SK-N-SH treated with all-trans-retinoic acid at 6 μM for 48 hours (cell line): ENCODE results near the gene SLC2A13.

Experiments used
- ATAC-seq: fragments of 200-7000 bp; cut with Tn5 transposase; 3 replicates; pipeline ENCODE4 v1.9.1; 2020; ENCODE audit warnings: mild to moderate bottlenecking, moderate library complexity
- ARNTL ChIP-seq: fragments of 450-650 bp; formaldehyde crosslinking; IDR thresholded peaks from 2 replicates; pipeline ENCODE4 v1.5.0; 2020; ENCODE audit warnings: low read depth, mild to moderate bottlenecking, moderate library complexity, borderline replicate concordance
- BACH2 ChIP-seq: fragments of 250-450 bp; sonication (Bioruptor Pico); IDR thresholded peaks from 2 replicates; pipeline ENCODE4 v1.9.0; 2021; ENCODE audit warnings: mild to moderate bottlenecking, borderline replicate concordance
- ESRRG ChIP-seq: fragments of 250-450 bp; sonication (Bioruptor Pico); IDR thresholded peaks from 2 replicates; pipeline ENCODE4 v1.6.1; 2021; ENCODE audit warnings: mild to moderate bottlenecking
- GLIS3 ChIP-seq: fragments of 250-450 bp; sonication (Bioruptor Pico); IDR thresholded peaks from 2 replicates; pipeline ENCODE4 v1.5.0; 2020; ENCODE audit warnings: mild to moderate bottlenecking, moderate library complexity
- OSR1 ChIP-seq: fragments of 250-450 bp; sonication (Bioruptor Pico); IDR thresholded peaks from 2 replicates; pipeline ENCODE4 v1.8.0; 2022; ENCODE audit warnings: moderate library complexity, mild to moderate bottlenecking, inconsistent platforms
- PPARA ChIP-seq: fragments of 250-450 bp; sonication (Bioruptor Pico); IDR thresholded peaks from 2 replicates; pipeline ENCODE4 v1.5.0; 2020; ENCODE audit warnings: mild to moderate bottlenecking, borderline replicate concordance
- RARB ChIP-seq: fragments of 250-450 bp; sonication (Bioruptor Pico); IDR thresholded peaks from 2 replicates; pipeline ENCODE4 v1.8.0; 2021; ENCODE audit warnings: mild to moderate bottlenecking, moderate library complexity
- SNAI2 ChIP-seq: fragments of 250-450 bp; sonication (Bioruptor Pico); IDR thresholded peaks from 2 replicates; pipeline ENCODE4 v1.5.0; 2020; ENCODE audit warnings: mild to moderate bottlenecking, moderate library complexity
- TCF4 ChIP-seq: fragments of 250-450 bp; sonication (Bioruptor Pico); IDR thresholded peaks from 2 replicates; pipeline ENCODE4 v1.8.0; 2021; ENCODE audit warnings: mild to moderate bottlenecking, moderate library complexity, borderline replicate concordance
- TOX ChIP-seq: fragments of 250-450 bp; sonication (Bioruptor Pico); IDR thresholded peaks from 2 replicates; pipeline ENCODE4 v1.8.0; 2021; ENCODE audit warnings: mild to moderate bottlenecking, moderate library complexity, borderline replicate concordance
- ZFP3 ChIP-seq: fragments of 250-450 bp; sonication (Bioruptor Pico); IDR thresholded peaks from 2 replicates; pipeline ENCODE4 v1.5.0; 2020; ENCODE audit warnings: mild to moderate bottlenecking, moderate library complexity
- ZNF70 ChIP-seq: fragments of 450-650 bp; formaldehyde crosslinking; IDR thresholded peaks from 2 replicates; pipeline ENCODE4 v1.5.0; 2020; ENCODE audit warnings: mild to moderate bottlenecking, moderate library complexity
- TF ChIP-seq, protein P1 (sequence below): fragments of 250-450 bp; sonication (Bioruptor Pico); IDR thresholded peaks from 2 replicates; pipeline ENCODE4 v1.5.0; 2020; ENCODE audit warnings: mild to moderate bottlenecking, moderate library complexity
- TF ChIP-seq, protein P2 (sequence below): fragments of 250-450 bp; sonication (Bioruptor Pico); IDR thresholded peaks from 2 replicates; pipeline ENCODE4 v1.8.0; 2021; ENCODE audit warnings: low read depth, mild to moderate bottlenecking, moderate library complexity, borderline replicate concordance
- TF ChIP-seq, protein P3 (sequence below): fragments of 250-450 bp; sonication (Bioruptor Pico); IDR thresholded peaks from 2 replicates; pipeline ENCODE4 v1.8.0; 2020; ENCODE audit warnings: mild to moderate bottlenecking, moderate library complexity, borderline replicate concordance
- TF ChIP-seq, protein P4 (sequence below): fragments of 250-450 bp; sonication (Bioruptor Pico); IDR thresholded peaks from 2 replicates; pipeline ENCODE4 v1.5.1; 2020; ENCODE audit warnings: low read depth, mild to moderate bottlenecking, moderate library complexity
- TF ChIP-seq, protein P5 (sequence below): fragments of 250-450 bp; sonication (Bioruptor Pico); IDR thresholded peaks from 2 replicates; pipeline ENCODE4 v1.5.1; 2021; ENCODE audit warnings: mild to moderate bottlenecking, moderate library complexity

Gene SLC2A13

DNA sequence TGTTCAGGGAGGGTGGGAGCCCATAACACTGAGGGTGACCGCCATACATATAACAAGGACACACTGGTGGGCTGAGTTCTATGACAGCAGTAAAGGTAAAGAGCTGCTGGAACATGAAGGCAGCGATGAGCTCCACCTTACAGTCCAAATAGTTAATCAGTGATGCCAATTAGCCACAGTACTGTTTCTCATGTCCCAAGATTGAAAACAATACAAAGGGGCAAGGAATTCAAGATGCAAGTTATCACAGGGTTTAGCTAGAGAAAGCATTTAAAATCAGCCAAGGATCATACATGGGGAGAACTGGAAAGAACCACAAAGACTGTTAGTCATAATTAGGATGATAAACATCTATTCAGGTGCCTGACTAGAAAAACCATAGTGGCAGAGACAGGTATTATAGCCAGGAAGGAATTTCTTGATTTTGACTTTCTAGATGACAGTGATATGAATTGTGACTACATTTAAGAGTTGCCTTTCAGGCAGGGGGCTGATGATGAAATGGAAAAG lies 221.2 kb downstream of the SLC2A13 start (continued):
- TF ChIP-seq, protein P1, sequence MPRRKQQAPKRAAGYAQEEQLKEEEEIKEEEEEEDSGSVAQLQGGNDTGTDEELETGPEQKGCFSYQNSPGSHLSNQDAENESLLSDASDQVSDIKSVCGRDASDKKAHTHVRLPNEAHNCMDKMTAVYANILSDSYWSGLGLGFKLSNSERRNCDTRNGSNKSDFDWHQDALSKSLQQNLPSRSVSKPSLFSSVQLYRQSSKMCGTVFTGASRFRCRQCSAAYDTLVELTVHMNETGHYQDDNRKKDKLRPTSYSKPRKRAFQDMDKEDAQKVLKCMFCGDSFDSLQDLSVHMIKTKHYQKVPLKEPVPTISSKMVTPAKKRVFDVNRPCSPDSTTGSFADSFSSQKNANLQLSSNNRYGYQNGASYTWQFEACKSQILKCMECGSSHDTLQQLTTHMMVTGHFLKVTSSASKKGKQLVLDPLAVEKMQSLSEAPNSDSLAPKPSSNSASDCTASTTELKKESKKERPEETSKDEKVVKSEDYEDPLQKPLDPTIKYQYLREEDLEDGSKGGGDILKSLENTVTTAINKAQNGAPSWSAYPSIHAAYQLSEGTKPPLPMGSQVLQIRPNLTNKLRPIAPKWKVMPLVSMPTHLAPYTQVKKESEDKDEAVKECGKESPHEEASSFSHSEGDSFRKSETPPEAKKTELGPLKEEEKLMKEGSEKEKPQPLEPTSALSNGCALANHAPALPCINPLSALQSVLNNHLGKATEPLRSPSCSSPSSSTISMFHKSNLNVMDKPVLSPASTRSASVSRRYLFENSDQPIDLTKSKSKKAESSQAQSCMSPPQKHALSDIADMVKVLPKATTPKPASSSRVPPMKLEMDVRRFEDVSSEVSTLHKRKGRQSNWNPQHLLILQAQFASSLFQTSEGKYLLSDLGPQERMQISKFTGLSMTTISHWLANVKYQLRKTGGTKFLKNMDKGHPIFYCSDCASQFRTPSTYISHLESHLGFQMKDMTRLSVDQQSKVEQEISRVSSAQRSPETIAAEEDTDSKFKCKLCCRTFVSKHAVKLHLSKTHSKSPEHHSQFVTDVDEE (CRISPR knock-in tag): no peak
- TF ChIP-seq, all 23 proteins: peak for 0

DNA sequence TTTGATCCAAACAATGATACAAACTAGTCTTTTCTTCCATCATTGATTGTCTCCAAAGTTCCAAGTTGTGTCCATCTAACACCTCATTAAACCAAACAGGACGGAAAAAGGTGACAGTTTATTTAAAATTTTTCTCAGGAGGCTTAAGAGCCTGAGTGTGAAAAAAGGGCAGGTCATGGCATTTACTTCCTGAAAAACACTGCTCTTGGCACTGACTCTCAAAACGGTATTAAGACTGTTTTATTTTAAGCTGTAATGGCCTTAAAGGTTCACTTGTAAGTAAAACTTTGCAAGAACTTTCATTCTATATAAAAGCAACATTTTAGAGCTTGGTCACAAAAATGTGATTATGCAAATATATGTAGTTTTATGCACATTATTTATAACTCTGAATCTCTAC lies 222.5 kb downstream of the SLC2A13 start:
- TF ChIP-seq, protein P2, sequence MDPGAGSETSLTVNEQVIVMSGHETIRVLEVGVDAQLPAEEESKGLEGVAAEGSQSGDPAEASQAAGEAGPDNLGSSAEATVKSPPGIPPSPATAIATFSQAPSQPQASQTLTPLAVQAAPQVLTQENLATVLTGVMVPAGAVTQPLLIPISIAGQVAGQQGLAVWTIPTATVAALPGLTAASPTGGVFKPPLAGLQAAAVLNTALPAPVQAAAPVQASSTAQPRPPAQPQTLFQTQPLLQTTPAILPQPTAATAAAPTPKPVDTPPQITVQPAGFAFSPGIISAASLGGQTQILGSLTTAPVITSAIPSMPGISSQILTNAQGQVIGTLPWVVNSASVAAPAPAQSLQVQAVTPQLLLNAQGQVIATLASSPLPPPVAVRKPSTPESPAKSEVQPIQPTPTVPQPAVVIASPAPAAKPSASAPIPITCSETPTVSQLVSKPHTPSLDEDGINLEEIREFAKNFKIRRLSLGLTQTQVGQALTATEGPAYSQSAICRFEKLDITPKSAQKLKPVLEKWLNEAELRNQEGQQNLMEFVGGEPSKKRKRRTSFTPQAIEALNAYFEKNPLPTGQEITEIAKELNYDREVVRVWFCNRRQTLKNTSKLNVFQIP (CRISPR knock-in tag): no peak
- TF ChIP-seq, protein P3, sequence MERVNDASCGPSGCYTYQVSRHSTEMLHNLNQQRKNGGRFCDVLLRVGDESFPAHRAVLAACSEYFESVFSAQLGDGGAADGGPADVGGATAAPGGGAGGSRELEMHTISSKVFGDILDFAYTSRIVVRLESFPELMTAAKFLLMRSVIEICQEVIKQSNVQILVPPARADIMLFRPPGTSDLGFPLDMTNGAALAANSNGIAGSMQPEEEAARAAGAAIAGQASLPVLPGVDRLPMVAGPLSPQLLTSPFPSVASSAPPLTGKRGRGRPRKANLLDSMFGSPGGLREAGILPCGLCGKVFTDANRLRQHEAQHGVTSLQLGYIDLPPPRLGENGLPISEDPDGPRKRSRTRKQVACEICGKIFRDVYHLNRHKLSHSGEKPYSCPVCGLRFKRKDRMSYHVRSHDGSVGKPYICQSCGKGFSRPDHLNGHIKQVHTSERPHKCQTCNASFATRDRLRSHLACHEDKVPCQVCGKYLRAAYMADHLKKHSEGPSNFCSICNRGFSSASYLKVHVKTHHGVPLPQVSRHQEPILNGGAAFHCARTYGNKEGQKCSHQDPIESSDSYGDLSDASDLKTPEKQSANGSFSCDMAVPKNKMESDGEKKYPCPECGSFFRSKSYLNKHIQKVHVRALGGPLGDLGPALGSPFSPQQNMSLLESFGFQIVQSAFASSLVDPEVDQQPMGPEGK (CRISPR knock-in tag): no peak
- TF ChIP-seq ESRRG (no peak), PPARA (CRISPR knock-in tag) (no peak), ZFP3 (CRISPR knock-in tag) (no peak), ARNTL (CRISPR knock-in tag) (no peak)
- ATAC-seq: no peak

DNA sequence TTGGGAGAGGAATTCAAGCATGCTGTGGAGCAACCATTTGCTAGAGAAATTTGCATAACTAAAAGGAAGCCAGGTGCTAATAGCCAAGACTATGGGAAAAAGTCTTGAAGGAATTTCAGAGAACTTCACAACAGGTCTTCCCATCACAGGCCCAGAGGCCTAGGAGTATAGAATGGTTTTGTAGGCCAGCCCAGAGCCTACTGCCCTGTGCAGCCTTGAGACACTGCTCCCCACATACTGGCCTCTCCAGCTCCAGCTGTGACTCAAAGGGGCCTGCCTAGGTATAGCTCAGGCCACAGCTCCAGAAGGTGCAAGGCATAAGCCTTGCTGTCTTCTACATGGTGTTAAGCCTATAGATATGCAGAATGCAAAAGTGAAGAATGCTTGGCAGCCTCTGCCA lies 227.1 kb downstream of the SLC2A13 start:
- no peak for TF ChIP-seq RARB (CRISPR knock-in tag)
- TF ChIP-seq SNAI2: no peak
- TF ChIP-seq GLIS3 (CRISPR knock-in tag): no peak
- TF ChIP-seq, protein P3 (CRISPR knock-in tag): no peak
- TF ChIP-seq, protein P4, sequence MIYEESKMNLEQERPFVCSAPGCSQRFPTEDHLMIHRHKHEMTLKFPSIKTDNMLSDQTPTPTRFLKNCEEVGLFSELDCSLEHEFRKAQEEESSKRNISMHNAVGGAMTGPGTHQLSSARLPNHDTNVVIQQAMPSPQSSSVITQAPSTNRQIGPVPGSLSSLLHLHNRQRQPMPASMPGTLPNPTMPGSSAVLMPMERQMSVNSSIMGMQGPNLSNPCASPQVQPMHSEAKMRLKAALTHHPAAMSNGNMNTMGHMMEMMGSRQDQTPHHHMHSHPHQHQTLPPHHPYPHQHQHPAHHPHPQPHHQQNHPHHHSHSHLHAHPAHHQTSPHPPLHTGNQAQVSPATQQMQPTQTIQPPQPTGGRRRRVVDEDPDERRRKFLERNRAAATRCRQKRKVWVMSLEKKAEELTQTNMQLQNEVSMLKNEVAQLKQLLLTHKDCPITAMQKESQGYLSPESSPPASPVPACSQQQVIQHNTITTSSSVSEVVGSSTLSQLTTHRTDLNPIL (CRISPR knock-in tag): no peak
- TF ChIP-seq ARNTL (CRISPR knock-in tag): no peak
- TF ChIP-seq, protein P2 (CRISPR knock-in tag): no peak
- TF ChIP-seq, protein P1 (CRISPR knock-in tag): no peak
- no peak for TF ChIP-seq ZFP3 (CRISPR knock-in tag)
- TF ChIP-seq TCF4 (CRISPR knock-in tag): no peak
- TF ChIP-seq TOX (CRISPR knock-in tag): no peak
- TF ChIP-seq ZNF70 (CRISPR knock-in tag): no peak
- no peak for TF ChIP-seq BACH2 (CRISPR knock-in tag)
- TF ChIP-seq, protein P5, sequence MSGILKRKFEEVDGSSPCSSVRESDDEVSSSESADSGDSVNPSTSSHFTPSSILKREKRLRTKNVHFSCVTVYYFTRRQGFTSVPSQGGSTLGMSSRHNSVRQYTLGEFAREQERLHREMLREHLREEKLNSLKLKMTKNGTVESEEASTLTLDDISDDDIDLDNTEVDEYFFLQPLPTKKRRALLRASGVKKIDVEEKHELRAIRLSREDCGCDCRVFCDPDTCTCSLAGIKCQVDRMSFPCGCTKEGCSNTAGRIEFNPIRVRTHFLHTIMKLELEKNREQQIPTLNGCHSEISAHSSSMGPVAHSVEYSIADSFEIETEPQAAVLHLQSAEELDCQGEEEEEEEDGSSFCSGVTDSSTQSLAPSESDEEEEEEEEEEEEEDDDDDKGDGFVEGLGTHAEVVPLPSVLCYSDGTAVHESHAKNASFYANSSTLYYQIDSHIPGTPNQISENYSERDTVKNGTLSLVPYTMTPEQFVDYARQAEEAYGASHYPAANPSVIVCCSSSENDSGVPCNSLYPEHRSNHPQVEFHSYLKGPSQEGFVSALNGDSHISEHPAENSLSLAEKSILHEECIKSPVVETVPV (CRISPR knock-in tag): no peak
- no peak for TF ChIP-seq OSR1 (CRISPR knock-in tag)
- ATAC-seq: no peak
